Peyer's patch (tissue), 4 donors: ENCODE measurements around the gene GGA1.

ENCODE experiments used
- CTCF ChIP-seq, 6 experiments: fragments of 450-650 bp in 4 of 6; fragments of 200-600 bp in 2 of 6; sonication (generic) in 1 of 6; IDR thresholded peaks; one replicate each; pipeline ENCODE4 v1.5.1; 2017 to 2019; ENCODE audit warnings: antibody characterized with exemption in 6 of 6, mild to moderate bottlenecking in 3 of 6, moderate library complexity in 1 of 6
- POLR2A ChIP-seq, 2 donors: fragments of 450-650 bp; IDR thresholded peaks; one replicate each; pipeline ENCODE4 v1.5.1; 2017; ENCODE audit warnings: antibody characterized with exemption in 2 of 2, mild to moderate bottlenecking in 2 of 2, moderate library complexity in 2 of 2

GRCh38 chr22:37655252-37655563 is 46.6 kb downstream of the GGA1 start:
- TF ChIP-seq CTCF (IDR thresholded peaks at IDR 0.05) = no peak
- no peak for TF ChIP-seq POLR2A (IDR thresholded peaks at IDR 0.05)
